Transverse colon (tissue), 4 donors: ENCODE measurements around the gene SSTR4.

Experiments used
- EP300 ChIP-seq: sonication (generic); formaldehyde crosslinking; IDR thresholded peaks from one replicate; pipeline ENCODE4 v1.6.1; 2017; ENCODE audit warnings: antibody characterized with exemption, low read depth
- POLR2A ChIP-seq: fragments of 450-650 bp; IDR thresholded peaks from one replicate; pipeline ENCODE4 v1.6.1; 2016; ENCODE audit warnings: antibody characterized with exemption, mild to moderate bottlenecking, moderate library complexity
- POLR2AphosphoS5 ChIP-seq, 3 donors: sonication (generic); formaldehyde crosslinking; IDR thresholded peaks; one replicate each; pipeline ENCODE4 v1.6.1; 2016; ENCODE audit warnings: antibody characterized with exemption in 3 of 3
- TF ChIP-seq, protein P1 (sequence below), 5 experiments: fragments of 200-600 bp in 3 of 5; fragments of 450-650 bp in 2 of 5; sonication (generic) in 3 of 5; IDR thresholded peaks; 1 replicate in 2 of 5; 2 replicates in 3 of 5; pipeline ENCODE4 v1.5.1; 2016 to 2017; ENCODE audit warnings: antibody characterized with exemption in 5 of 5, inconsistent platforms in 3 of 5, mild to moderate bottlenecking in 2 of 5, moderate library complexity in 1 of 5

DNA sequence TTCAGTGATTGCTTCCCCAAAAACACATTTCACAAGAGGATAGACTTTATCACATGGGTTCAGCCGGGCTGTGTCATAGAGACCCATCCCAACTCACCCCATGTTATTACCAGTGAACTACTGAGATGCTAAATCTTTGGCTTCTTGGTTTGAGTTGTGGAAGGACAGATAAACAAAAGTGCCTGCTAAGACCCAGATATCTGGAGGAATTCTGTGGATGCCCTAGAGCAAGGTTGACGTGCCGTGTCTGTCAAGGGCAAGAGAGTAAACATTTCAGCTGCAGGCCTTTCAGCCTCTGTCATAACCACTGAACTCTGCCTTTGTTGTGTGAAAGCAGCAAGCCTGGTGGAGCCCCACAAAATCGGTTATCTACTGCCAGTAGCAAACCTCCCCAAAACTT is 25.5 kb downstream of the SSTR4 start:
- TF ChIP-seq POLR2A (no peak), EP300 (no peak), POLR2AphosphoS5 (IDR thresholded peaks at IDR 0.05) (no peak)
- TF ChIP-seq, protein P1, sequence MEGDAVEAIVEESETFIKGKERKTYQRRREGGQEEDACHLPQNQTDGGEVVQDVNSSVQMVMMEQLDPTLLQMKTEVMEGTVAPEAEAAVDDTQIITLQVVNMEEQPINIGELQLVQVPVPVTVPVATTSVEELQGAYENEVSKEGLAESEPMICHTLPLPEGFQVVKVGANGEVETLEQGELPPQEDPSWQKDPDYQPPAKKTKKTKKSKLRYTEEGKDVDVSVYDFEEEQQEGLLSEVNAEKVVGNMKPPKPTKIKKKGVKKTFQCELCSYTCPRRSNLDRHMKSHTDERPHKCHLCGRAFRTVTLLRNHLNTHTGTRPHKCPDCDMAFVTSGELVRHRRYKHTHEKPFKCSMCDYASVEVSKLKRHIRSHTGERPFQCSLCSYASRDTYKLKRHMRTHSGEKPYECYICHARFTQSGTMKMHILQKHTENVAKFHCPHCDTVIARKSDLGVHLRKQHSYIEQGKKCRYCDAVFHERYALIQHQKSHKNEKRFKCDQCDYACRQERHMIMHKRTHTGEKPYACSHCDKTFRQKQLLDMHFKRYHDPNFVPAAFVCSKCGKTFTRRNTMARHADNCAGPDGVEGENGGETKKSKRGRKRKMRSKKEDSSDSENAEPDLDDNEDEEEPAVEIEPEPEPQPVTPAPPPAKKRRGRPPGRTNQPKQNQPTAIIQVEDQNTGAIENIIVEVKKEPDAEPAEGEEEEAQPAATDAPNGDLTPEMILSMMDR (IDR thresholded peaks at IDR 0.05) = no peak
